Hepatocyte (in vitro differentiated cells): Measurements from ENCODE around the gene ZSWIM7. TPM values are rescaled to one million over a fixed set of nuclear protein-coding genes. Genes with fewer than 3 reads are reported as not detected.
"Not testable (repeated sequence)": the region's sequence is repeated elsewhere in the genome, so short reads cannot be mapped to it uniquely, and the experiment has no call there.

ENCODE experiments used
- DNase-seq: peaks from one replicate; pipeline ENCODE4 v3.0.0-alpha.2; 2016; ENCODE audit warnings: low spot score
- H2AFZ ChIP-seq: fragments of 200-600 bp; sonication (generic); 2 replicates; pipeline ENCODE4 v1.6.0; 2016; ENCODE audit warnings: antibody characterized with exemption, mild to moderate bottlenecking
- H3K27ac ChIP-seq: fragments of 200-600 bp; sonication (generic); 2 replicates; pipeline ENCODE4 v1.5.1; 2016; ENCODE audit warnings: mild to moderate bottlenecking
- H3K27me3 ChIP-seq: fragments of 200-600 bp; sonication (generic); 2 replicates; pipeline ENCODE4 v1.6.1; 2016
- H3K36me3 ChIP-seq: fragments of 200-600 bp; sonication (generic); replicated peaks from 2 replicates; pipeline ENCODE4 v1.5.1; 2016; ENCODE audit warnings: low read depth; ENCODE audit not compliant: insufficient read depth
- H3K4me1 ChIP-seq: fragments of 200-600 bp; sonication (generic); 2 replicates; pipeline ENCODE4 v1.5.1; 2016; ENCODE audit warnings: mild to moderate bottlenecking, moderate library complexity; ENCODE audit not compliant: insufficient read depth
- H3K4me2 ChIP-seq: fragments of 200-600 bp; sonication (generic); 2 replicates; pipeline ENCODE4 v1.6.0; 2016
- H3K4me3 ChIP-seq: fragments of 200-600 bp; sonication (generic); 2 replicates; pipeline ENCODE4 v1.5.1; 2016; ENCODE audit warnings: mild to moderate bottlenecking
- H3K79me2 ChIP-seq: fragments of 200-600 bp; sonication (generic); 2 replicates; pipeline ENCODE4 v1.6.0; 2017; ENCODE audit warnings: mild to moderate bottlenecking
- H3K9me2 ChIP-seq: fragments of 200-600 bp; sonication (generic); replicated peaks from 2 replicates; pipeline ENCODE4 v1.6.0; 2017; ENCODE audit warnings: mild to moderate bottlenecking; ENCODE audit not compliant: insufficient read depth
- H3K9me3 ChIP-seq: fragments of 200-600 bp; sonication (generic); 2 replicates; pipeline ENCODE4 v1.5.1; 2016; ENCODE audit warnings: low read depth, mild to moderate bottlenecking
- H4K20me1 ChIP-seq: fragments of 200-600 bp; sonication (generic); 2 replicates; pipeline ENCODE4 v1.6.0; 2016; ENCODE audit warnings: mild to moderate bottlenecking; ENCODE audit not compliant: insufficient read depth, poor library complexity, severe bottlenecking
- CTCF ChIP-seq: fragments of 200-600 bp; sonication (generic); IDR thresholded peaks from 2 replicates; pipeline ENCODE4 v1.5.1; 2016; ENCODE audit warnings: antibody characterized with exemption, mild to moderate bottlenecking; ENCODE audit not compliant: poor library complexity
- EZH2 ChIP-seq: fragments of 200-600 bp; sonication (generic); IDR thresholded peaks from 2 replicates; pipeline ENCODE4 v1.6.1; 2016; ENCODE audit warnings: antibody characterized with exemption, mild to moderate bottlenecking, borderline replicate concordance
- EZH2phosphoT487 ChIP-seq: fragments of 200-600 bp; sonication (generic); IDR thresholded peaks from one replicate; pipeline ENCODE4 v1.6.1; 2018; ENCODE audit warnings: antibody characterized with exemption, mild to moderate bottlenecking, low read depth, moderate library complexity; ENCODE audit not compliant: unreplicated experiment, severe bottlenecking
- WGBS: methylation state at CpG from one replicate; pipeline ENCODE4 v1.1.6; 2016; ENCODE audit warnings: low lambda C conversion rate; ENCODE audit errors: missing lambda C conversion rate; 5-methylcytosine and 5-hydroxymethylcytosine counted together
- polyA plus RNA-seq: library from polyadenylated mRNA; unstranded; fragments of >200 nt; fragmentation: Nextera tagmentation; extraction: Ambion mirVana; gene quantifications from 2 replicates; pipeline ENCODE4 v1.2.1, GENCODE V29; 2016
- total RNA-seq: library from RNA; depleted of rRNA; stranded (reverse); fragments of >200 nt; gene quantifications from 2 replicates; pipeline ENCODE4 v1.2.3, GENCODE V29; 2014

ZSWIM7 gene
- total and polyA plus RNA-seq, 2 experiments from 2014 or later: 27.0 to 46.8 TPM

- TF ChIP-seq EZH2: no peak
- no peak for TF ChIP-seq EZH2phosphoT487
- TF ChIP-seq CTCF: no peak
- Histone ChIP-seq H3K27ac (no peak overlapping the region), H3K79me2 (peaks cover 2% of the 10 kb centered on the region), H3K4me1 (peaks cover 12% of the 10 kb centered on the region), H3K36me3 (no peaks in the 10 kb centered on the region), H3K9me3 (no peaks in the 10 kb centered on the region), H3K27me3 (peaks cover 14% of the 10 kb centered on the region), H3K4me3 (no peak overlapping the region), H3K9me2 (no peaks in the 10 kb centered on the region), H3K4me2 (no peak overlapping the region), H2AFZ (no peak overlapping the region), H4K20me1 (no peaks in the 10 kb centered on the region)
- DNase-seq: no peak
- 86% methylated on average over 5 of the region's 7 CpGs for WGBS
Measured at GRCh38 chr17:15941781-15942180, 57.7 kb downstream of the ZSWIM7 start.

- H3K4me1 ChIP-seq, H3K4me2 ChIP-seq, H3K27ac ChIP-seq, H3K27me3 ChIP-seq, H4K20me1 ChIP-seq, H3K4me3 ChIP-seq, H3K79me2 ChIP-seq, H3K36me3 ChIP-seq, DNase-seq, H3K9me2 ChIP-seq, H2AFZ ChIP-seq, H3K9me3 ChIP-seq: not testable (repeated sequence)
- WGBS: 100% methylated on average over 4 of the region's 4 CpGs
Measured at GRCh38 chr17:15936481-15936880, 63.0 kb downstream of the ZSWIM7 start.

GRCh38 chr17:15935891-15936290 lies 63.6 kb downstream of the ZSWIM7 start:
- no peaks in the 10 kb centered on the region for H3K9me3 ChIP-seq
- no peak overlapping the region for H2AFZ ChIP-seq
- DNase-seq: no peak
- no peaks in the 10 kb centered on the region for H3K79me2 ChIP-seq
- no peak overlapping the region for H3K4me3 ChIP-seq
- no peak overlapping the region for H3K27ac ChIP-seq
- no peak overlapping the region for H3K4me2 ChIP-seq
- H3K9me2 ChIP-seq: no peaks in the 10 kb centered on the region
- 99% methylated on average over 7 of the region's 7 CpGs for WGBS
- no peaks in the 10 kb centered on the region for H4K20me1 ChIP-seq
- H3K27me3 ChIP-seq: no peaks in the 10 kb centered on the region
- no peaks in the 10 kb centered on the region for H3K4me1 ChIP-seq
- TF ChIP-seq EZH2phosphoT487 (no peak), CTCF (no peak), EZH2 (no peak)
- H3K36me3 ChIP-seq: no peaks in the 10 kb centered on the region

- H3K4me3 ChIP-seq: no peak overlapping the region
Measured at GRCh38 chr17:15934866-15935265, 64.6 kb downstream of the ZSWIM7 start.

More at GRCh38 chr17:15934866-15935265, 64.6 kb downstream of the ZSWIM7 start:
- no peaks in the 10 kb centered on the region for H3K4me1 ChIP-seq
- 92% methylated on average over 5 of the region's 5 CpGs for WGBS
- H4K20me1 ChIP-seq: no peaks in the 10 kb centered on the region
- DNase-seq: no peak
- no peak overlapping the region for H3K27ac ChIP-seq
- H3K9me3 ChIP-seq: no peaks in the 10 kb centered on the region
- H3K4me2 ChIP-seq: no peak overlapping the region
- no peaks in the 10 kb centered on the region for H3K27me3 ChIP-seq
- H2AFZ ChIP-seq: no peak overlapping the region
- TF ChIP-seq CTCF (no peak), EZH2phosphoT487 (no peak), EZH2 (no peak)
- no peaks in the 10 kb centered on the region for H3K36me3 ChIP-seq
- H3K79me2 ChIP-seq: no peaks in the 10 kb centered on the region
- no peaks in the 10 kb centered on the region for H3K9me2 ChIP-seq
